ENCODE results near the gene FAM114A1.
A peak's percentile ranks its signal among the peaks of the same experiment; 100 is the strongest.
"Not testable (repeated sequence)": the region's sequence is repeated elsewhere in the genome, so short reads cannot be mapped to it uniquely, and the experiment has no call there.

Gene FAM114A1

DNA sequence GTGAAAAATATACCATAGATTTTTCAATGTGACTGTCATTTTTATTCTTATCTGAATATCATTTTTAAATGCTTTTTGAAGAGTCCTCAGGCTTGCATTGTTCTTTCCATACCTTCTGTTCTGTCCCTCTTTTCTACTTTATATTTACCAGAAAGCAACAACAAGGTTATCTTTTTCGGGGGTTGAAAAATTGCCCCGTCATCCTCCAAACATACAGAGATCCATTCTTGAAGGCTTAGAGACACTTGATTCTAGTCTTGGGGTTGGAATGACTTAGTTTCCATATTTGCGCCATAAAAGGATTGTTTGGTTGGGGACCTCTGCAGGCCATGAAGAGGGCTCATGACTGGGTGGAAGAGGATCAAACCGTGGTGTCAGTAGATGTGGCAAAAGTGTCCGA is 63.5 kb downstream of the FAM114A1 start:
- no peak for DNase-seq (ENCODE audit: low spot score)

DNA sequence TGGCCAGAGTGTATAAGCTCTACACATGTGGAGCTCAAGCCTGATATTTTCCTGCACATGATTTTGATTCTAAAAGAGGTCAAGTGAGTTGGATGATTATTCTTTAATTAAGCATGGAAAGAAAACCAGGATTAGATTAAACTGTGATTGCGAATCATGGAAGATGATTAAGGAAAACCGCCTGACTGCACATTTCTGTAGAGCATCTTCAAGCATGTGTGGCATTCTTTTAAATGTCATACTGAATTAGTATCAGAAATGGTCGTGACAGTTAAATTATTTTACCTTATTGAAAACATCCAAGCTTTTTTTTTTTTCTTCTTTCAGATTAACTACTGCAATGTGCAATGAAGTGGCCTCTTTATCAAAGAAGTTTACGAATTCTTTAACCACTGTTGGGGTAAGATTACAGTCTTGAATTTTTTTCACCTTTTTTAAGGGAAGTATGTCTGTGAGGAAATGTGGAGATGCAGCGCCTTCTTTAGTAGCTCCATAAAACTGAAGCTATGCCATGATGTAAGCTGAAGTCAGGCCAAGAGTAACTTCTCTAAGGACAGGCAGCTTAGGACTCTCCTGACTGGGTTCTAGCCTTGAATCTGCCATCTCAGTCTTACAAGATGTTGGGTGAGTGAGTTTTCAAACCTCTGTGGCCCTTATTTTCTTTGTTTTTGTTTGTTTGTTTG is 67.9 kb downstream of the FAM114A1 start:
- no peak for DNase-seq (ENCODE audit: low spot score)

DNA sequence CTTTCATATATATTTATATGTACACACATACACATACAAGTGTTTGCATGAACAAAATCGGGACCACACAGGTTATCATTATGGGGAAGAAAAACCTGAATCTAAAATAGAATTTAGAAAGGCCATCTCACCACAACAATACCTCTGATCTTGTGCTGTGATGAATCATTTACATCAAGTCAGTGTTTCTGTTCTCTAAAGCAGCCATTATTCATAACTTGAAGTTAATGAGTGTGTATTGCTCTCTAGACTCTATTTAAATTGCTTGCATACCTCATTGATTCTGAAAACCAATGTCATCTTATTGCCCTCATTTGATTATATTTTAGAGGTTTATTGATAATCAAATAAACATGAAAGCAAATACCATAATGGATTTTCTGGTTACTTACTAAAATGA is 71.6 kb downstream of the FAM114A1 start:
- no peak for DNase-seq (ENCODE audit: low spot score)

DNA sequence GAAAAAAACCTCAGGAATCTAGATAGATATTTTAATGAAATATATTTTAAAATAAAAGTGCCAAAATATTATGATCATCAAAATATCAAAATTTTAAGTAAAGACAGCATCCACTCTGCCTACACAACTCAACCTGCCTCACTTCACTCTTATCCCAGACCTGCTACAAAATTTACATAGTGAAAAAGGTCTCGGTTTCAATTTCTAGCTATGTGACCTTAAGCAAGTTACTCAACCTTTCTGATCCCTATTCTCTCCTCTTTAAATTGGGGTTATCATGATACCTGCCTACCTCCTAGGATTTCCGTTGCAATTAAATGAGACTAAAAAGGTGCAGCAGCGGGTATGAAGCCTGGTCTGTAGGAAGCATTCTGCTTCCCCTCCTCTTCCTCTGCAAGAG is 72.9 kb downstream of the FAM114A1 start:
- DNase-seq (ENCODE audit: low spot score) = no peak

DNA sequence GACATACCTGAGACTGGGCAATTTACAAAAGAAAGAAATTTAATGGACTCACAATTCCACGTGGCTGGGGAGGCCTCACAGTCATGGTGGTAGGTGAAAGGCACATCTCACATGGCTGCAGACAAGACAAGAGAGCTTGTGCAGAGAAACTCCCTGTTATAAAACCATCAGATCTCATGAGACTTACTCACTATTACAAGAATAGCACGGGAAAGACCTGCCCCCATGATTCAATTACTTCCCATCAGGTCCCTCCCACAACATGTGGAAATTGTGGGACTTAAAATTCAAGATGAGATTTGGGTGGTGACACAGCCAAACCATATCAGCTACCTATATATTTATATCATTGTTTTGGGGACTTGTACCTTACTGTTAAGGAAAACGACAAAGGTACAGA is 74.3 kb downstream of the FAM114A1 start:
- DNase-seq (ENCODE audit: low spot score) = not testable (repeated sequence)

DNA sequence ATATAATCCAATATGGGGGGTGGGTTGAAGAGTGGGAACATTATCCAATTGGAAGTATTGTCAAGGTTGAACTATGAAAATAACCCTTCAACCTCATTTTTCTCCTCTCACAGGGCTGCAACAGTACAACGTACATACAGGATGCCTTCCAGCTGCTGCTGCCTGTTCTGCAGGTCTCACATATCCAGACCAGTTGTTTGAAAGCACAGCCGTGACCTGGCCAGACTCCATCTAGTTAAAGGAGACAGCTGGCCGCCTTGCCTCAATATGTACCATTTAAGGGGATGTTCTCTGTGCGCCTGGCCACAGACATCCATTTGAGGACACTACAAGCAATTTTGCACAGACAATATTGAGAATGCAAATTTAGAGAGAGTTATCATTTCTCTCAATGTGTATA is 75.7 kb downstream of the FAM114A1 start:
- DNase-seq (ENCODE audit: low spot score) = peak; percentile 93

DNA sequence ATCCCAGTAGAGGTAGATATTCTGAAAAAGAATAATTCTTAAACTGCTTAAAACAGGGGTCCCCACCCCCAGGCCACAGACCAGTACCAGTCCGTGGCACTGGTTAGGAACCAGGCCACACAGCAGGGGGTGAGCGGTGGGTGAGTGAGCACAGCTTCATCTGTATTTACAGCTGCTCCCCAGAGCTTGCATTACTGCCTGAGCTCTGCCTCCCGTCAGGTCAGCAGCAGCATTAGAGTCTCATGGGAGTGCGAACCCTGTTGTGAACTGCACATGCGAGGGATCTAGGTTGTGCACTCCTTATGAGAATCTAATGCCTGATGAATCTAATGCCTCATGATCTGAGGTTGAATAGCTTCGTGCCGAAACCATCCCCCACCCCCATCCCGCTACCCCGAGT is 76.8 kb downstream of the FAM114A1 start:
- no peak for DNase-seq (ENCODE audit: low spot score)

DNA sequence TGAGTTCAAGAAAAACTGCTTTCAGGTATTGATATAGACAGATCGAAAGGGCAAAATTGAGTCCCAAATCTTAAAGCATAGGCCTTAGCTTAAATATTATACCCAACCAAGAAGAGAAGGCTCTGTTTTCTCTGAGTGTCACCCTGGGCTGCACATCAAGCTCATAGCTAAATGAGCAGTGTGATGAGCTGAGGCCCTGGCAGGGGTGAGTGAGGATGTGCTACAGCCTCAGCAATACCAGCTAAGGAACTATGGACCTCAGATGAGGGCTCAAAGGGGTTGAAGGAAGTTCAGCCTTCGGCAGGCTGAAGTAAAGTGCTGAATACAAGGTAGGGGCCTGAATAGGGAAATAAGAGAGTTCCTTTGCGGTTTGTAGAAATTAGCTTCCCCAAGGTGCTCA is 79.3 kb downstream of the FAM114A1 start:
- DNase-seq (ENCODE audit: low spot score) = no peak

DNA sequence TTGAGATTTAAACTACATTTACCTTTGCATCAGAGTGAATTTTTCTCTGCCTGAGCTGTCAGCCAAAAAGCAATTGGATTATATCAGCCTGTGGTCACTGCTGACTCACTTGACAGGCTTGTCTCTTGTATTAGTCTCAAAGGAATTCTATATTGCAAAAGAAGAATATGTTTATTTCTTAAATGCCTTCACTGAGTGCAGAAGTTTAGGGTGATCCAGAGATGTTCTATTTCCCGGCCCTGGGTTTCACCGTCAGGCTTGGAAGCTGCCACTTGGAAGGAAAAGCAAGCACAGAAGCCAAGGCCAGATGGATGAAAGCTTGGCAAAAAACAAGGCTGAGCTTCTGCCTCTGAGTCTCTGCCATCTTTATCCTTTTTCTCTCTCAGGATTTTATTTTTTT is 80.9 kb downstream of the FAM114A1 start:
- DNase-seq (ENCODE audit: low spot score) = no peak

DNA sequence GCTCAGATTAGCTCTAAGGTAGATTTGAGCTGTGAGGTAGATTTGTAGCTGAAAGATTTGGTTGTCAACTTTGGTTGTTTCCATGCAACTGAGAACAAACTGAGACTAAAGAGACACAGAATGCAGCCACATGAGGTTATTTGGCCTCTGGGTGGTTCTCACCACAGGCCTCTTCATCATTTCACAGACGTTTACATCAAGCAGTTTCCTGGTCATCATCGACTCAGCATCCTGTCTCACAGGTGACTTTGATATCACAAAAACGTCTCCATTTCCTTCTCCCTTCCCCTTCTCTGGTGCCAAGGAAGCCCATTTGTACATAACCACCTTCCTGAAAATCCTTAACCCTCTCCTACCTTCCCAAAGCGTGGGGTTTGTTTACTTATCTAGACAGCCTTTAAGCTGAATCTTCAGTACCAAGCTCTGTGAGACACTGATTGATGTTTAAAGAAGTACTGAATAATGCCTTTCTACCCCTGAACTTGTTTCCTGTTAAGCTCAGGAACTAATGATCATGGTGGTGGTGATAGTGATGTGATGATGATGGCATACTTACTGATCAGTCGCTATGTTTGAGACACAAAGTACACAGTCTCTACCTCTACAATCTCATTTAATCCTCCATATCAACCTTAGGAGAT is 81.9 kb downstream of the FAM114A1 start:
- DNase-seq (ENCODE audit: low spot score) = no peak

DNA sequence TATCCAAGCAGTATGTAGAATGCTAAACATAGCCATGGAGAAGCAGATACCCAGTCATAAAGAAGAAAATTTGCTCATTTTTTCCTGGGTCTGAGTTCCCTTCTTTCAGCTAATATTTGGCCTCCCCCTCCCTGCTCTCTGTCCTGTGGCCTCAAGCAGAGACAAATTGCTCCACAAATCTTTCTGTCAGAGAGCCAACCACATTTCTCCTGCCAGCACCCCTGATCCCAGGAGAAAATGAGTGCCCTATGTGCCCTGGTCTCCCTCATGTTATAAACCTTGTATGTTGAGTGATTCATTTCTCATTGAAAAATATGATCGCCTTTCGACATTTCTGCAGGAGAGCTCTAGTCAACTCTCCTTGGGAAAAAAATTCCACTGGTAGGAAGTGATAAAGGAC is 82.6 kb downstream of the FAM114A1 start:
- no peak for DNase-seq (ENCODE audit: low spot score)

DNA sequence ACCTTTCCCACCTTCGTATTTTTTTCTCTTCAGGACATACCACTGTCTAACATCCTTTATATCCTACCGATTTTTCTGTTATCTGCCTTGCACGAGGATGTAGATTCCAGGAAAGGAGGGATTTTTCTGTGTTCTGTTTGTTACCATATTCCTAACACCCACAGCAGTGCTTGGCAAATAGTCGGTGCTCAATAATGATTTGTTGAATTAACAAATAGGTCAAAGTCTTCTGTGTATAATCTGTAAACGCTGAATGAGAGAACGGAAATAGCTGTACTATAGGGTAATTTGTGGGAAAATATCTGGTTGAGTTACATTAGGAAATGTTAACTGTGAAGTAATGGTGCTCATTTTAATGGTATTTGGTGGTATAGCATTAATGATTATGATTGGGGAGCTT is 83.1 kb downstream of the FAM114A1 start:
- no peak for DNase-seq (ENCODE audit: low spot score)

DNA sequence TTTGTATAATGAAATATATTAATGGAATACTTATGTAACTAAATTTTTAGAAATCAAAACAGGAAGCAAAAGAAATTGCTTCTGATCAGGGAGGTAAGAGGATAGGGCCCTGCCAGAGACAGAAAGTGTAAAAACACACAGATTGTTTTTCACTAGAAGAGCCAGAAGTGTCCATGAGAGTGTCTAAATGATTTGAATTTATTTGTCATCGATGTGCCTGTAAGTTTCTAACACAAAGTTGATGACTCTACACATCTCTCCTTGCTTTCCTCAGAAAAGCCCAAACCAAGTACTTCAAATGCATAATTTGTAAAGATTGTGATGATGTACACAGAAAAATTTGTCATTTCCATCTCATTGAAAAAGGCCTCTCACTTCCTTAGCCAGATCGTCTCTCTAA is 84.0 kb downstream of the FAM114A1 start:
- no peak for DNase-seq (ENCODE audit: low spot score)

DNA sequence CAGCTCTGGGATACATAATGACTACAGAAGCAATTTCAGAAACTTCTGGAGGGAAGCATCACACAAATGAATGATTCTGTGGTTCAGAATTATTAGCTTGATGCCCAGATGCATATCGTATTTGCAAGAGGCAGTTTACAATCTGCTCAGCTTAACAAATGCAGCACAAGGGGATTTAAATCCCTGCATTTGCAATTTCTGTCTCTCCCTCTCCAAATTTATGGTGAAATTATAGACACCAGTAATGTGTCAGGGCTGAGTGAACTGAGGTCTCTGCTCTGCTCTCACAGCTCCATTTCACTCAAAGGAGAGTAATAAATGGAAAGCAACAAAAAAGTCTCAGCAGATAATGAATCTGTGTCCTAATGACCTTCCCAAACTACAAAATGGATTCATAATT is 84.4 kb downstream of the FAM114A1 start:
- no peak for DNase-seq (ENCODE audit: low spot score)

DNA sequence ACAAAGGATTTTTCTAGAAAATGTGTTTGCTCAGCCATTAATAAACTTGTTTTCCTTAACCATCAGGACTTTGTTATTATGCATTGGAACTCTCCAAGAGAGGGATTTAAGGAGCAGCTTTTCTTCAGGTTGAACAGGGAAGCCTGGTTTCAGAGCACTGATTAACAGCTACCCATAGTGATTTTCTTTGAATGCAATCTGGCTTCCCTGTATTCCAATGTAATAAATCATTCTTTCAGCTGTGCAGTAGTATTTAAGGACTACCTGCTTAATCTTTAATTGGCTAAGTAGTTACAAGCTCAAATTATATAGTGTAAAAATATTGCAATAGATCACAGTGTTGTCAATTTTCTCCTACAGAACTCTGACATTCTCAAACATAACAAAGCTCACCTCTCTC is 87.1 kb downstream of the FAM114A1 start:
- DNase-seq (ENCODE audit: low spot score) = no peak

DNA sequence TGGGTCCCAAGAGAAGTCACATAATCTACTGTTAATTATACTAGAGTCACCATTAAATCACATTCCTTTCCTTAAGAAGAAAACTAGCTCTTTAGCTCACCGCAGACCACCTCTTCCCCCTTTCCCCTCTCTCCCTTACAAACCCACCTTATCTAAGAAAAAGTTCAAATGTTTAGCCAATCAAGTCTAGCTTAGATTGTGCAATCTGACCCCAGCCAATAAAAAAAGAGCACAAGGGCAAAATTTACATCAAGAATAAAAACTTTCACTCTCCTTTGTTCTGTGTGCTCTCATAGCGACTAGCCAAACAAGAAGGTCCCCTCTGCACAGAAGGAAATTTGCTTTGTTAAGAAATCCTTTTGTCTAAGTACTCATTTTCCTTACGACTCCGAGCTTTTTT is 88.4 kb downstream of the FAM114A1 start:
- no peak for DNase-seq (ENCODE audit: low spot score)

DNA sequence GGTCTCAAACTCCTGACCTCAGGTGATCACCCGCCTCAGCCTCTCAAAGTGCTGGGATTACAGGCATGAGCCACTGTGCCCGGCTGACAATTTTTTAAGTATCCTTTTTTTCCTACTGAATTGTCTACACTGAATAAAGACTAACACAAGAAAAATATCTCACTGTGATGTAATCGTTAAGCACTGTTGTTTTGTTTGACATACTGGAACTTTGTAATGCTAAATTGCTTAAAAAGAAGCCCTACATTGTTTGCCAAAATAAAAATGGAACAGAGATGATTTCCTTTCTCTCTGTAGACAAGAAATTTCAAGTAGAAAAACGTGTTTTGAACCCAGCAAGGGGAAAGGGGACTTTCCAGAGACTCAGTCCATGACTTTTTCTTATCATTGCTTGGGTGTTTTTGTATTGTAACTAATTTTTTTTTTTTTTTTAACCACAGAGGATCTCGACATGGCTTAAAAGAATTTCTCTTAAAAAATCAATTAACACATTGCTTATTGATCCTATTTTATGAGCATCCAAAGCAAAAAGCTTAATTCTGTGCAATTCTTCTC is 89.7 kb downstream of the FAM114A1 start:
- no peak for DNase-seq (ENCODE audit: low spot score)

DNA sequence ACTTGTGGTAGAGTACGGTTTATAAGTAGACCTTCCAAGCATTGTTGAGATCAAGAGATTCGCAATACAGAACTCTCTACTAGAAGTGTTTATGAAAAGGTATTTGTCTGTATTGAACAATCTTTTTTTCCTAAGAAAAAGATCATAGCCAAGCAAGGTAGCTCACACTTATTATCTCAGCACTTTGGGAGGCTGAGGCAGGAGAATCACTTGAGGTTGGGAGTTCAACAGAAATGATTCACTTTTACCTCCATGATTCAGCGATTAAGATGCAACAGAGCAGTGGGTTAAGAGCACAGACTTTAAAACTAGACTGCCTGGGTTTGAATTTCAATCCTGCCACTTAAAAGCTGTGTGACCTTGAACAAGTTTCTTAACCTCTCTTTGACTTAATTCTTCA is 90.3 kb downstream of the FAM114A1 start:
- no peak for DNase-seq (ENCODE audit: low spot score)

DNA sequence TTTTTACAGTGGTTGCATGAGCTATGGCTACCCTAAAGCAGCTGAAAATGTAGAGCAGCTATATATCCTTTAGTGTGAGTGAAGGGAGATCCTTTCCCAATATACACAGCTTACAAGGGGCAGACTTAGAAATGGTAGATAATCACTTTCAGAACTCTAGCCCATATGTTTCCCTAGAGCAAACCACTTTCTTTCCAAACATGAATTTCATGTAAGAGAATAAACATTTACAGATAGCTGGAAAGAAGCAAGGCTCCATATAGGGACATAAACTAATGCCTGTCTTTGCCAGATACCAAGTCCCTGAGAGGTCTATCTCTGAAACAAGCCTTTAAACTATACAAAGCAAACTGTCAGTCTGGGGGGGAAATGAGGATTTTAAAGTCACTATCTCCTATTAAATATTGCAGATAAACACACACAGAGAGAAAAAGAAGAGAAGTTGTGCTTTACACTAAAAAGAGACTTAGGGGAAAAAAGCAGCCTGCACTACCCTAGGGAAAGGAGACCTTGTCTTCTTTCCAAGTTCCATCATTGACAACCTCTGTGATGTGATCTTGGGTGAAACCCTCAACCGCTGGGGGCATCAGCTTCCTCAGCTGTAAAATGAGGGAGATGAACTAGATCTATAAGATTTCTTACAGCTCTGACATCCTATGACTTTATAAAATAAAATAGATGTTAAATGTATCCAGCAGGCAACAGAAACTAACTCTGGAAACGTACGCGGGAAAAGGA is 91.0 kb downstream of the FAM114A1 start:
- DNase-seq (ENCODE audit: low spot score) = no peak

DNA sequence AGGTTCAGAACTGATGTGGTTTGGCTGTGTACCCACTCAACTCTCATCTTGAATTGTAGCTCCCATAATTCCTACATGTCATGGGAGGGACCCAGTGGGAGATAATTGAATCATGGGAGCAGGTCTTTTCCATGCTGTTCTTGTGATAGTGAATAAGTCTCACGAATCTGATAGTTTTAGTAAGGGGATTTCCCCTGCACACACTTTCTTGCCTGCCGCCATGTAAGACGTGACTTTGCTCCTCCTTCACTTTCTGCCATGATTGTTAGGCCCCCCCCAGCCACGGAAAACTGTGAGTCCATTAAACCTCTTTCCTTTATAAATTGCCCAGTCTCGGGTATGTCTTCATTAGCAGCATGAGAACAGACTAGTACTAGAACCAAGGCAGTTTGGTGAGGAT is 91.6 kb downstream of the FAM114A1 start:
- DNase-seq (ENCODE audit: low spot score) = not testable (repeated sequence)

DNA sequence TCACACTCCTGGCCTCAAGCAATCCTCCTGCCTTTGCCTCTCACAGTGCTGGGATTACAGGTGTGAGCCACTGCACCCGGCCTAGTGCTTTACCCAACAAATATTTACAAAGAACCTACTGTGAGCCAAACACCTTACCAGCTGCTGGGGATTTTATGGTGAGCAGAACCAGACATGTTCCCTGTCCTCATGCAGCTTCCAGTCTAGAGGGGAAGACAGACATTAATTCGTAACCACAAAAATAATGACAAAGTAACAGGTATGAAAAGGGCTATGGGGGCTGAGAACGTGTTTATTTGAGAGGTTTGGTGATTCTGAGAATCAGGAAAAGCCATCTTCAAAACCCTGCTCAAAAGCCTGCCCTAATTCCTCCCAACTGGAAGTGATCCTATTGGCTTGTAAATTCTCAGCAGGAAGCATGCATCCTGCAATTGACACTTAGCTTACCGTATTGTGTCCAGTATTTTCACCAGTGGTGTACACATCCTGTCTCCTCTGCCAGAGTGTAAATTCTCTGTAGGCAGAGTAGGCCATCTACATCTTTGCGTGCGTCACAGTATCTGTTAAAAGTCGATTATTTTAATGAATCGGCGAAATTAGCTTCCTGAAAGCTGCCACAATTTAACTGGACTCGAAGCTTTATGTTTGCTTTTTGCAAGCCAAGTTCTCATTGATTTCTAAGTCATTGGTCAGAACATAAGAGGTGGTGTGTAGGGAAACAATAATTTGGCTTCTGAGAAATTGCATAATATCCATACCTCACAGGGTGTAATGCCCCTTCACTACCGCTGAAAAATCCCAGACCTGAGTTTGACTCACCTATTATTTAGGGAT is 97.6 kb downstream of the FAM114A1 start:
- DNase-seq (ENCODE audit: low spot score) = no peak

DNA sequence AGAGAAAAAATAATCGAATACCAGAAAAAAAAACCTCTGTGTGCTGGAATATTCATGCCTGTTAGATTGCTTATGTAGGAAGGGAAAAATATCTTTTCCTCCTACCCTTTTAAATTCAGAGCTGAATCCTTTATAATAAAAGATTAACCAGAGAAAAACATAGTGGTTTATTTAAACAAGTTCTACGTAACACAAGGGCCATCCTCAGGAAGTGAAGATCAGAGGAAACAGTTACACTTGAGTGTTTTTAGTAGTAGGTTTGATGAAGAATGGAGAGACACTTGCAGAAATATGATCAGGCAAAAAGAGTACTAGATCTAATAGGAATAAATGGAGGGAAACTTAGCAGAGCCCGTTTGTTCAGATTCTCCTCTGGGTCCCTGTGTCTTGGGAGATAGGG is 98.3 kb downstream of the FAM114A1 start:
- no peak for DNase-seq (ENCODE audit: low spot score)
